NK-92 (cell line): ENCODE results near the gene UBQLN4.
A peak's percentile ranks its signal among the peaks of the same experiment; 100 is the strongest.
"Not testable (repeated sequence)": the region's sequence is repeated elsewhere in the genome, so short reads cannot be mapped to it uniquely, and the experiment has no call there.

Experiments used
- DNase-seq: peaks from one replicate; lab custom pipeline; 2025; ENCODE audit not compliant: unreplicated experiment; lab: John Stamatoyannopoulos, UW

UBQLN4 gene

DNA sequence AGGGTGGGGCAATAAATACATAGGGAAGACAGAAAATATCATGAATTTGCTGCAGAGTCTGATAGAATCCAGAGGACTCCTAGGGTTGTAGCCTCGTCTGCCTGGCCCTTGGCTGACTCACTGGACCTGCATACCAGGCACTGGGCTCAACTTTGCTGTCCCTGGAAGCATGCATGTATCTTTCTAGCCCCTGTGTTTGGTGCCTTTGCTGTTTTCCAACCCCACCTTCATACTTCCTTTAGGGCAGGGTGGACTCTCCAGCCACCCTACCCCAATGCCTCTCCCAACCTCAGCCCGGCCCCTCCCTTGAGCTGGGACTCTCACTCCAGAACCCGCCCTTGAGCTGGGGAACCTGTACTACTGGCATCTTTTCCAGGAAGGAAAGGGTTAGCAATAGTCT lies 8.6 kb upstream of the UBQLN4 start:
- no peak for DNase-seq

- DNase-seq, result no peak
Observed at GRCh38 chr1:156060937-156061636, 7.5 kb upstream of the UBQLN4 start, which contains the start of gene RAB25. RAB25 (plus strand) TSS chr1:156061160; CDS start chr1:156061401, 241 bp downstream.

GRCh38 chr1:156056326-156056849 lies 2.8 kb upstream of the UBQLN4 start:
- no peak for DNase-seq

DNA sequence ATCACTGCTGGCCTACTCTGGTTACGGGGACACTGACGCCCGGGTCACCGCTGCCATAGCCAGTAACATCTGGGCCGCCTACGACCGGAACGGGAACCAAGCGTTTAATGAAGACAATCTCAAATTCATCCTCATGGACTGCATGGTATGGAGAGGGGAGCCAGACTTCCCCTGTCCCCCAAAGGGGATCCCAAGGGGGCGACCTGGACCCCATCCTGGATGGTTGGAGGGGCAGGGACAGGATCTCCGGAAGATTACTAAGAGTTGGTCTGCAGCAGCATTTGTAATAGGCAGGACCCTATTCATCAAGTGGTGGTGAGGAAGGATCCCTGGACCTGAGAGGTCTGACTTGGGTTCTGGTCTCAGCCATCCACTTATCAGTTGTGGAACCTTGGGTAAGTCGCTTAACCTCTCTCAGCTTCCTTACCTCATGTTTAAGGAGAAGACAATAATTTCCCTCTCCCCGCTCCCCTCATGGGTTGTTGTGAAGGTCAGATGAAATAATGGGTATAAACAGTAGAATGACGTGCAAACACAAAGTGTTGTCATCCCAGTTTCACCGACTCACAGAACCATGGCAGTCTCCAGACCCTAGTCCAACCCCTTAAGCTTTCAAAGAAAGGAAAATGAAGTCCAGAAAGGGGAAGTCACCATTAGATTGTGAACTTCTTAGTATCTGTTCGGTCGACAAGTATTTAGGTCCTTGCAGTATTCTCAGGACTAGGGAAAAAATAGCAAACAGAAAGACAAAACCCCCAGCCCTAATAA lies 1.9 kb upstream of the UBQLN4 start:
- DNase-seq, result no peak

- DNase-seq, result peak; percentile 62
Observed at GRCh38 chr1:156054500-156055280, 1.1 kb upstream of the UBQLN4 start, which contains the start of gene LAMTOR2. LAMTOR2 (plus strand) TSS chr1:156054782; CDS start chr1:156054890, 108 bp downstream.

DNA sequence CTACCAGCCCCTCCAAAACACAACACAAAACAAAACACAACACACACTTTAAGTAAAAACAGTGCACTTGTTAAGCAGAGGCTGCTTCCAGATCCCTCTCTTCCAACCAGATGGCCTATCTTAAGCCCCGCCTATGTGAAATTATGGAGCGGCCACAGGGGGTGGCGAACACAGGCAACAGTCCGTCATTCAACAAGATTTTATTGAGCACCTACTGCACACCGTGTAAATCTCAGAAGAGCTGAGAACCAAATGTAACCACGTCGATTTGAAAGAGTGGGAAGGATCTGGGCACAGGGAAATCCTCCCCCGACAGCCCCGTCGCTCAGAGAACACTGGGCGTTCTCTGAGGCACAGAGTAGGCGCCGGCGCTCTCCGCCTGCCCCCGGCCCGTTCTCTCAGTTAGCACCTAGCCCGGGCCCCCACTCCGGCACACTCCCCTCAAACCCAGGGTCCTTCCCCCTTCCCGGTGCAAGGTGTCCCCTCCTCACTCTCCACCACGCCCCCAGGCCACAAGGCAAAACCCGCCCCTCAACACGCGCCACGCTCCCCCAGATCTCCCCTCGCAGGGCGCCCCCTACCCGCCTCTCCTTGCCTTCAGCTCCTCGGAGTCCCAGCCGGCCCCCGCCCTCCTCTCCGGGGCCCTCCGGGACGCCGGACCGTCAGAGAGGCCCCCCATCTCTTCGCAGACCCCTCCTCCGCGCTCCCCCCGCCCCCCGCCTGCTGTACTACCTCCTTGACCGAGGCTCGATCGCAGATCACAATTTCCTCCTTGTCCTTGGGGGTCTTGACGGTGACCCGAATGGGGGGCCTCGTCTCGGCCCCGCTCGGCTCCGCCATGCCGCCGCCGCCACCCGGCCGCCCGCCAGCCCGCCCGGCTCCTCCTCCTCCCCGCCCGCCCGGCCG lies 483 bp downstream of the UBQLN4 start:
- no peak for DNase-seq

GRCh38 chr1:156051011-156051725 lies 2.4 kb downstream of the UBQLN4 start:
- DNase-seq, result no peak

GRCh38 chr1:156050376-156050775 lies 3.2 kb downstream of the UBQLN4 start:
- DNase-seq, result no peak

DNA sequence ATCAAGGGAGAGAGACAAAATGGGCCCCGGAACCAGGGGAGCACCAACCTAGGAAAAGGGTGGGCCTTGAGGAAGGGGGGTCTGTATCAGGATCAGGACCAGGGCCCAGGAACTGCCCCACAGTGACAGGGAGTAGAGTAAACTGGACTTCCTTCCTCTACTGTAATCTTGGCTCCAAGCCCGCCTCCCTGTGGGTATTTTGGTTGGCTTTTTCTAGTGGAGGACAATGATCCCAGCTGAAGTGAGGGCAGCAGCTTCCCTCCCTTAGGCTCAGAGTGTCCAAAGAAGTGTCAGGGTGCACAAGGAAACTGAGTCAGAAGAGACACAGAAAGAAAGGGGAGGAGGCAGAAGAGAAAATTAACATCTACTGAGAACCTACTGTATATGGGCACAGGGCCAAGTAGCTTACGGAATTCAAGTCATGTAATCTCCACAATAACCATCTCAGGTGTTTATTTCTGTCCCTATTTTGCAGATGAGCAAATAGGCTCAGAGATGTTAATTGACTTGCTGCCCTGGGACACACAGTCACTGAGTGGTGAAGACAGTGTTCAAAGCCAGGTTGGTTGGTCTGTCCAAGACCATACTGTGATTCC lies 4.8 kb downstream of the UBQLN4 start:
- DNase-seq, result no peak

DNA sequence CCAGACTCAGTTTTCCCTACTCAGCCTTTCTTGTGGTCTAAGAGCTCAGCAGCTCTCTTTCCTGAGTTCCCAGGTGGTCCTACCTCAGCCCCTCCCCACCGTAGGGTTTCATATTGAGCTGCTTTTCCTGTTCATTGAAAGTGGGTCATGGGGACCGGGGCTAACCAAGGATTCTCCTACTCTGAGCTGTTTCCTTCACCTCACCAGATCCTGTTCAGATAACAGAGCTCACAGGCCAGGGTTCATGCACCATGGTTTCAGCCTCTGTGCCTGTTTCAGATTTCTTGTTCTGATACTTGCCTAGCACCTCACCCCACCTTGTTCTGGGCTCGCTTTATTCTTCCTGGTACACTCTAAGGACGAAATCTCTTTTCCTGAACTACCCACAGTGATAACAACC lies 8.5 kb downstream of the UBQLN4 start:
- DNase-seq, result no peak

DNA sequence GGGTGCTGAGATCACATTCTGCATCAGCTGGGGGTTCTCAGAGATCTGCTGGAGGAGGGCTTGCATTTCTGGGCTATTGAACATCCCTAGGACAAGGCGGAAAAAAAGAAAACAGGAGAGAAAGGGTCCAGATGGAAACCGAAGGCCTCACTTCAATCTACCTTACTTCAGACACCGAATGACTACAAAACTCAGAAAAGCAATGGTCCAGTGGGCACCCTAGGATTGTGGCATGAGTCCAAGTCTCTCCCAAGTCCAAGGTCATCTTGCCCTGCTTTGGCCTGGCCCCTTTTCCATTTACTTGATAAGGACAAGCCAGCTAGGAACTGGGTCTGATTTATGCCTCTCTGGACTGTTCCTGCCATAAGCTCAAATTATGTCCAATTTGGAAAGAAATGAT lies 10.8 kb downstream of the UBQLN4 start:
- DNase-seq, result no peak

DNA sequence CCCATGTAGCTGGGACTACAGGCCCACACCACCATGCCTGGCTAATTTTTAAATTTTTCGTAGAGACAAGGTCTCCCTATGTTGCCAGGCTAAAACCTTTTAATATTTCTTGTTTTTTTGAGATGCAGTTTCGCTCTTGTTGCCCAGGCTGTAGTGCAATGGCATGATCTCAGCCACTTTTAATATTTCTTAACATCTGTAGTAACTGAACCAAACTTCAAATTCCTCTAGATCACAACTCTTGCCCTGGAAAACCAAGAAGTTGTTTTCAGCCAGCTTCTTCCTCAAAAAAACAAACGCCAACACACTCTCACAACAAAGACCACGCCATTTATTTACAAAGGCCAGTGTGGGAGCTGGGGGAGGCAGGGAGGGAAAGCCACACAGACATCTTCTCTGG lies 18.6 kb downstream of the UBQLN4 start:
- not testable (repeated sequence) for DNase-seq

DNA sequence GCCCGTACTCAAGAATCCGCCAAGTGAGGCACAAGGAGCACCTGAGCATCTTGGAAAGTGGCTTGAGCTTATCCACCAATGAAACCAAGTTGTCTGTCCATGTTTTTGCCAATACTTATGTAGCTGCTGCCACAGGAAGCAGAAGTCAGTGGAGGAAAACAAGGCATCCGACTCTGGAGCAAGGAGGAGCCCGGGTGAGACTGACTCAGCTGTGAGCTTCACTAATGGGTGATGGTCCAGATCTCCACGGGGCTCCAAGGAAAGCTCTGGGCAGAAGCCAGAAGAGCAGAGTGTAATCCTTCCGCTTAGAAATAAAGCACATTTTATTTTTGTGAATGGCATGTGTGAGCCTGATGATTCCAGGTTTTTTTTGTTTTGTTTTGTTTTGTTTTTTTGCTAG lies 20.6 kb downstream of the UBQLN4 start:
- DNase-seq, result no peak

DNA sequence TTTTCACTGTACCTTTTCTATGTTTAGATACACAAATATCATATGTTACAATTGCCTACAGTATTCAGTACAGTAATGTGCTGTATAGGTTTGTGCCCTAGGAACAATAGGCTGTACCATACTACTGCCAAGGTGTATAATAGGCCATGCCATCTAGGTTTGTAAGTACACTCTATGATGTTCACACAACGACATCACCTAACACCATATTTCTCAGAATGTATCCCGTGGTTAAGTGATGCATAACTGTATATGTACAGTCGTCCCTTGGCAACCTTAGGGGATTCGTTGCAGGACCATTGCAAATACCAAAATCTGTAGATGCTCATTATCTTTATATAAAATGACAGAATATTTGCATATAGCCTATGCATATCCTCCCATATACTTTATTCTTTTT lies 27.0 kb downstream of the UBQLN4 start:
- no peak for DNase-seq

GRCh38 chr1:156025876-156026275 lies 27.7 kb downstream of the UBQLN4 start:
- no peak for DNase-seq

GRCh38 chr1:156024801-156025200 lies 28.8 kb downstream of the UBQLN4 start:
- no peak for DNase-seq

- DNase-seq, result no peak
Observed at GRCh38 chr1:156021954-156022353, 31.6 kb downstream of the UBQLN4 start.

DNA sequence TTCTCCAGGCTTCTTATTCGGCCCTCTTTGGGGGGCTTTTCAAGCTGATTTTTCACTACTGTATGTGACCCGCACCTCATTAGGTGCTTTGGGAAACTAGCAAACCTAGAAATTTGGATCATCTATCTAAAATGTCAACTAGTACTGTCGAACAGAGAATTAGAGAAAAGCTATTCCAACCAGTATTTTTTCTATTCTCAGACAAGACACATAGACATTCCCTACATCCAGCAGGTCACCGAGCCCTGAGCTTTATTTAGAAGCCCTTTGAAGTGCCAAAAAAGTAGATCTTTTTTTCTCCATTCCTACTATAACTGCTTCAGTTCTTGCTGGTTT lies 32.5 kb downstream of the UBQLN4 start:
- no peak for DNase-seq

GRCh38 chr1:156020293-156021092 lies 33.1 kb downstream of the UBQLN4 start, which contains the start of gene SSR2:
SSR2 (minus strand) TSS chr1:156020951; CDS start chr1:156020167, 784 bp downstream.
- DNase-seq, result no peak
